Activated CD8-positive, alpha-beta memory T cell treated with anti-CD3 and anti-CD28 coated beads, Interleukin-2, amount 50 U/mL, for 1 hour (primary cell): ENCODE results near the gene PHLDB3.

ENCODE experiments used
- DNase-seq: peaks from one replicate; pipeline ENCODE4 v3.0.0-alpha.2; 2020; ENCODE audit errors: extremely low read depth

The PHLDB3 gene

DNA sequence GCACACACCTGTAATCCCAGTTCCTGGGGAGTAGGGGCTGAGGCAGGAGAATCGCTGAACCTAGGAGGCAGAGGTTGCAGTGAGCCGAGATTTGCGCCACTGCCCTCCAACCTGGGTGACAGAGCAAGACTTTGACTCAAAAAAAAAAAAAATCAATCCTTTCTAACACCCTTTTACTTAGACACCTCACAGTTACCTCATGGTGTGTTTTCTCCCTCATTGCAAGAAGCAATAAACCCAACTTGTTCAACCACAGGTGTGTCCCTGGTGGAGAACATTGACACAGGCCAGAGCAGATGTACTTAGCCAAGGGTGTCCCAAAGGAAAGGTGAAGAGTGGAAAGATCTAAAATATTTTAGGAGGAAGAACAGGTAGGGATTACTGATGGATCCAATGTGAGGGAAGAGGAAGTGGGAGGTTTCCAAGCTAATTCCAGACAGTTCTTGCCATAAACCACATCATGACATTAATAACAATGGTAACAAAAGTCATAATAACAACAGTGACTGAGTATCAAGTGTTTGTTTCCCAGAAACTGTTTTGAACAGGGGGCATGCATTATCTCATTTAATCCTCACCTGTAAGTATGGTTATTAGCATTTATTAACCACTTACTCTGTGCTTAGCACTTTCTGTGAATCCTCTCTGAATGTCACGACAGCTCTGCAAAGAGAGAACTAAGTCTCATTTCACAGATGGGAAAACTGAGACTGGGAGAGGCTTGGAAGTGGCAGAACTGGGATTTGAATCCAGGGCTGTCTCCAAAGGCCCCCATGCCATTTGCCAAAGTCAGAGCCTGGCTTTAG lies 36.0 kb downstream of the PHLDB3 start:
- DNase-seq = no peak

DNA sequence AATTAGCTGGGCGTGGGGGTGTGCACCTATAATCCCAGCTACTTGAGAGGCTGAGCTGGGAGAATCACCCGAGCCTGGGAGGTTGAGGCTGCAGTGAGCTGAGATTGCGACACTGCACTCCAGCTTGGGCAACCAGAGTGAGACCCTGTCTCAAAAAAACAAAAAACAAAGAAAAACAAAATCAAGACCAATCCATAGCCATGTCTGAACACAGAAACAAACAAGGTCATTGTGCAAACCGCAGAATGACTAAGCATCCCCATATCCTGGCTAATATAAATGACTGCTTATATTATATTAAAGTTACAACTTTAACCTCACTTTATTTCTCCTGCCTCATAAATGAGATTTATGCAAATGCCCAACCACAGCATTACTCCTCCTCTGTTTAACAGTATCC lies 36.8 kb downstream of the PHLDB3 start:
- no peak for DNase-seq

DNA sequence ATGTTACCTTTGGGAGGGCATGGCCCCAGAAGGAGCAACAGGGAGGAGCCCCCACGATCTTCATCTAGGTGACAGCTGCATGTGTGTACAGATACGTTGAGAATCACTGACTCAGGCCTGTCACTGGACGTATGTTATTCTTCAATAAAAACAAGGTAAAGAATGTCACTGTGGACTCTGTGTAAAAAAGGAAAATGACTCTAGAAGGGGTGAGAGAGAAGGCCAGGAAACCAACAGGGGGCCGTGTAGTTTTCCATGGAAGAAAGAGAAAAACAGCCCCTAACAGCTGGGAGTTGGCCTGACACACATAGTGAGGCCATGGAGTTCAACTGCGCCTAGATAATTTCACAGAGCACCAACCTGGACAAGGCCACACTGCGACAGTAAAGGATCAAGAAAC lies 37.3 kb downstream of the PHLDB3 start:
- no peak for DNase-seq

DNA sequence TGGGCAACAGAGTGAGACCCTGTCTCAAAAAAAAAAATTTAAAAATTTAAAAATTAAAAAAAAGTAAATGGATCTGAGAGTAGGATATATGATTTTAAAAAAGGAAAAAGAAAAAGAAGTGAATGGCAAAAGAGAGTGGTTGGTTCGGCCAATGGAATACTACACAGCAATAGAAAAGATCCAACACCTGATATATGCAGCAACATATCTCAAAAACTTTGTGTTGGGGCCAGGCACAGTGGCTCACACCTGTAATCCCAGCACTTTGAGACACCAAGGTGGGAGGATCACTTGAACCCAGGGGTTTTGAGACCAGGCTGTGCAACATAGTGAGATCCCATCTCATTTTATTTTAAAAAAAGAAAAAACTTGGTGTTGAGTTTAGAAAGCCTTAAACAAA lies 37.8 kb downstream of the PHLDB3 start:
- no peak for DNase-seq

DNA sequence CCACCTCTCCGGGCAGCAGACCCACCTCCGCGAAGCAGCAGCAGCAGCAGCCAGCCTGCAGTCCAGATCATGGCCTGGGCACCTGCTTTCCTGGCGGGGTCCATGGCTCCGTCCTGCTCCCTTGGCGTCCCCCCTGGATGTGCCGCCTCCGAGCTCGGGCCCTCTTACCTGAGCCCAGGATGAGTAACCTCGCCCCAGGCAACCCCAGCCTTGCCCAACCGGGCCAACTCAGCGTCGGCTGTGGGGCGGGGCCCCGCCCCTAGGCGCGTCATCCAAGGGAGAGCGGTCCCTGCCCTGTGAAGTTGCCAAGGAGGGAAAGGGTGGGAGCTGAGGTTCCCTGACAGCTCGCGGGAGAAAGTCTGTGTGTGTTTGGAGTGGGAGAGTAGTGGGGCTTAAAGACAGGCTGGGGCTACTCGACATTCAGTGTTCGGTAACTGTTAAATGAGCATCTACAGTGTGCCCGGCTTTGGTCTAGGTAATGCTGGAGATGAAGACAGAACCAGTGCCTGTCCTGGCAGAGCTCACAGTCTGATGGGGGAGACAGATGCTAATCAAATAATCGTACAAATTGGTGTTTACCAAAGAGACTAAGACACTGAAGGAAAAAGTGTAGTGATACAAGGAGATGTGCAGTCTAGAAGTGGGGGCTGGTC lies 39.0 kb downstream of the PHLDB3 start, which contains the start of gene LYPD3:
Gene LYPD3 (minus strand): TSS at position 141 of the 653 bp plus-strand sequence. CDS start 37 bp downstream, at position 104.
- no peak for DNase-seq

DNA sequence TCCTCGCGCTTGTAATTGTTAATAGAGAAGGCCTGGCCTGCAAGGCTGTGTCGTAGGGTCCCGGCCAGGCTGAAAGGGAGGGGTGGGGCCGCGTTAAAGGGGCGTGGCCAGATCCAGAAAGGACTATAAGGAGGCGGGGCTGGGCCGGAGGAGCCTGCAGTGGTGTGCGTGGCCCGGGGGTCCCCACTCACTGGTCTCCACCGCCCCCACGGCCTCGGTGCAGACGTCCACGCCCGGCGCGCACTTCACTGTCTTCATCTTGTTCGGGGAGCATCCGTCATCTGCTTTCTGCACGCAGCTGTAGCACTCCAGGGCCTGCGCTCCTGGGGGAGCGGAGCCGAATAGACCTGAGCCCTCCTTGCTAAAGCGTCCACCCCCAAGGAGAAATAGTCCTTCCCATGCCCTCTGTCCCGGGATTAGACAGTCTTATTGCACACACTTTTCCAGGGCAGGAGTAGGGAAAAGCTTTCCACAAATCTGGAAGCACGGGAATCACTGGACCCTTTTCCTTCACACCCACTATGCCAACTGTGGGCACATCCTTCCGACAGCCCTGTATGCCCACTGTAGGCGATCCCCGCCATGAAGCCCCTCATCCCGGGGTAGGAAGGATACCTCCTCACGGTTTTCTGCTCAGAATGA lies 40.3 kb downstream of the PHLDB3 start:
- DNase-seq = no peak

DNA sequence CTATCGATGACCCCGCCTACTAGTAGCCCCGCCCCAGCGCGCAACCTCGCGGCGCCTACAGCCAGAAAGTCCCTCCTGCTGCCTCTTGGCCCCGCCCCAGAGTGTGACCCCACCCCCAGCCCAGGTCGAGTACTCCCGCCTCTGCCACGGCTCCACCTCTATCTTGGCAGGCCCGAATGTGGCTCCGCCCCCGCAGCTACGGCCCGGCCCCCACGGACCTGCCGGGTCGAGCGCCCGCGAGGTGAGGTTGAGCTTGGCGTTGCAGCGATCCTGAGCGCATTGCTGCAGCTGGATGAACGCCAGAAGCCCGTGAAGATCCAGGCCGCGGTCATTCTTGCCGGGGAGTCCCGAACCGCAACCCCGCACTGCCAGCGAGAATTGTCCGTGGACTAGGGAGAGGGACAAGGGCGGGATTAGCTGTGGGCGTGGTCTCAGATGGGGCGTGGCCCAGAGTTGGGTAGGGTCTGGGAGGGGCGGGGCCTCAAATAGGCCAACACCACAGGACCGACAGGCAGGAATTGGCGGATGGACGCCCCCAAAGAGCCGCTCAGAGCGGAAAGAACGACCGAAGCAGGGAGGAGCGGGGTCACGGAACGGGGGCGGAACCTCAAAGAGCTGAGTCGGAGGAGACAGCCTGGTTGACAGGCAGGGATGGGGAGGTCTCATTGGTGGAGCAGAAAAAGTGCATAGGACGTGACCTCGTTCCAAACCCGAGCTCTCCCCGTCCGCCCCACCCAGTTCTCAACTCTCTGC lies 41.0 kb downstream of the PHLDB3 start:
- DNase-seq = peak; percentile 99

DNA sequence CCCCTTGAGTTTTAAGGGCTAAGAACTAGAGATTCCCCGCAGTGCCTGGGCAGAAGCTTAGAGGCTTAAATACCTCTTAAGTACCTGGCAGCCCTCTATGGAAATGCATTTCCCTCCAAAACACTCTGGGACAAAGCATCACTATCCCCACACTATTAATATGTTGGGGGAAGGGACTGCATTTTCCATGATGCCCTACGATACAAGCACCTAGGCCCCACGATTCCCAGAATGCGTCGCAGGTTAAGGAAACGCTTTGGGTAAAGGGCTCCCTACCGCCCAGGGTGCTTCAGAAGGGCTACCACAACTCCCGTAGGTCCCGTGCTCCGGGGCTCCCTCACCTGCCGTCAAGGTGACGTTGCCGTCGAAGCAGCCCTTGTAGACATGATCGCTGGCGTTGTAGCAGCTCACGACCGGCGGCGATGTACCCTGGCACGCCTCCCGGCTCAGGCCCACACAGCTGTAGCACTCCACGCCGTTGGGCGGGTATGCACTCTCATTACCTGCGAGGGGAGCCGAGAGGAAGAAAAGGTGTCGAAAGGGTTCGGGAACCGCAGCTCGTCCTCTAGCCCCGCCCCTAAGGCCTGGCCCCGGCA lies 41.7 kb downstream of the PHLDB3 start:
- no peak for DNase-seq

DNA sequence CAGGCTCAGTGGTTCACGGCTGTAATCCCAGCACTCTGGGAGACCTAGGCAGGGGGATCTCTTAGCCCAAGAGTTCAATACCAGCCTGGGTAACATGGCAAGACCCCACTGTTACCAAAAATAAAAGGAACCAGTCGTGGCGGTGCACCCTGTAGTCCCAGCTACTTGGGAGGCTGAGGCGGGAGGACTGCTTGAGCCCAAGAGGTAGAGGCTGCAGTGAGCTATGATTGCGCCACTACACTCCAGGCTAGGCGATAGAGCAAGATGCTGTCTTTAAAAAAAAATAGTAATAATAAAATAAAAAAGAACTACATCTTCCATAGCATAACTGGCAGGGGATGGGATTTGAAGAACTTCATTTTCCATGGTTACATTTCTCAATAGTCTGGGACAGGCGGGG lies 42.2 kb downstream of the PHLDB3 start:
- DNase-seq = no peak

DNA sequence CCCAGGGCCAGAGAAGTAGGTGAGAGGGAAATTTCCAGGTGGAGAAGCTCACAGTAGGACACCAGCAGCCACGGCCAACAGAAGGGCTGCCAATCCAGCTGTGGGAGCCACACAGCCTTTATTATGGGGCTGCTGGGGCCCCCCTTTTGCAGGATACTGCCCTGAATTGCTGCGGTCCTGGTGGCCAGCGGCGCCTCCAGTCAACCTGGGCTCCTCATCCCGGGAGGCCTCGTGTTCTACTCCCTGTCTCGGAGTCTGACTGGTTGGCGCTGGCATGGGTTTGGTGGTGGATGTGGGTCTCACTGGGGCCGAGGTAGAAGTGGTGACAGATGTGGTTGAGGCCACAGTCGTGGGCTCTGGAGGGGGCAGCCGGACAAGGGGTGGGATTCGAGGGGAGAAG lies 43.2 kb downstream of the PHLDB3 start:
- no peak for DNase-seq

DNA sequence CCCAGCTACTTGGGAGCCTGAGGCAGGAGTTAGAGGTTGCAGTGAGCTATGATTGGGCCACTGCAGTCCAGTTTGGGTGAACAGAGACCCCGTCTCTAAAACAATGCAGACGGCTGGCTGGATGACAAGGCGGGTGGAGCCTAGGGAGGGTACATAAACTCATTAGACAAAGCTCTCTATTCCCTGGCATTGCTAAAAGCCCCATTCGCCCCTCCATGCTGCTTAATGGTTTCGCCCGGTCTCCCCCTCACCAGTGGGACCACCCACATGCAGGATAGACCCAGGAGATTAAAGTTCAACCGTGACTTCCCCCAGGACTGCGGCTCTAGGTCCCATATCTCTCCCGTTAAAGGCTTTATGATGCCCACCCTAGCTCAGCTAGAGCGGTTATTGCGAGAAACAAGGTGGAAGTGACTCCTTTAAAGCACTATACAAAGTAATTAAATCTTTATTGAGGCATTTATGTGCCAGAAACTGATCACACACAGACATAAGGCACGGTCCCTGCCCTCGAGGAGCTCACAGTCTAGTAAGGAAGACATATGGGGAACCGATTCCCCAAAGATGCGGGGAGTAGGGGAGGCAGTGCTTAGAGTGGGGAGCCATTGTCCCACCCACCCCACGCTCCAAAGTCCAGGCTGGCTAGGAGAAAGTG lies 44.1 kb downstream of the PHLDB3 start:
- DNase-seq = no peak

DNA sequence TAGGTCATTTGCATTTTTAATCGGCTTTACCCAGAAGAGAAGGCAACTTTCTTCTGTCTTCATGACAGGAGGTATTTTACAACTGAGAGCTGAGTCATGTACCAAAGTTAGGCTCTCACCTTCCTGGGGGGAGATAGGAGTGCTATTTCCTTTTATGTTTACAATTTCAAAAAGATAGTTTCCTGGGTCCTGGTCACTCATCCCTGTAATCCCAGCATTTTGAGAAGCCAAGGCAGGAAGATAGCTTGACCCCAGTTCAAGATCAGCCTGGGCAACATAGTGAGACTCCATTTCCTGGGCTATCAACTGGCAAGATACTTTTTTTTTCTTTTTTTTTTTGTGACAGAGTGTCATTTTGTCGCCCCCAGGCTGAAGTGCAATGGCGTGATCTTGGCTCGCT lies 46.7 kb downstream of the PHLDB3 start:
- DNase-seq = no peak

DNA sequence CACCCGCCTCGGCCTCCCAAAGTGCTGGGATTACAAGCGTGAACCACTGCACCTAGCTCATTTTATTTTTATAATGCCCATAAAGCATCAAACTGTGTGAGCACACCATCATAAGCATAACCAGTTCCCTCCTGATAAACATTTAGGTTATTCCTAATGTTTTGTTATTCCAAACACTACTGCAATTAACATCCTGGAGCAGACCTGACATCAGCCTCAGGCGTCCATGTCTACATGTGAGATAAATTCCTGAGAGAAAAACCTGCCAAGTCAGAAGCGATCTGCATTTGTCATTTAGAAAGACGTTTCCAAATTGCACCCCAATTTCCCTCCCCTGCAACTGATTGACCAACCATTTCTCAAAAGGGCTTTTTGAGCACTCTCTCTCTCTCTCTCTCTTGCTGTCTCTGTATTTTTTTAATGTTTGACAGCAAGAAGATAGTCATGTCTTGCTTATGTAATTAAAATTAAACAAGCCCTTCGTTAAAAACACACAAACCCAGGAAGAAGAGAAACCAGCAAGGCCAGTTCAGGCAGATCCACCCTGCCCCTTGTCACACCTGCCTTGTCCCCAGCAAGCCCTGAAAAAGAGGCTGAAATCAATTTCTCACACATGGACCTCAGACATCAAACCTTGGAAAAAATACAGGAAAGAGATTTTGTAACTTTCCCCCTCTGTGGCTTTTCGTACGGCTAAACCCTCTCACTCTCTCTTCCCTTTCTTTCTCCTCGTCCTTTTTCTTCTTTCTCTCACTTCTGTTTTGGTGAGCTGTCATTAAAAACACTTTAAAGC lies 49.0 kb downstream of the PHLDB3 start:
- no peak for DNase-seq

DNA sequence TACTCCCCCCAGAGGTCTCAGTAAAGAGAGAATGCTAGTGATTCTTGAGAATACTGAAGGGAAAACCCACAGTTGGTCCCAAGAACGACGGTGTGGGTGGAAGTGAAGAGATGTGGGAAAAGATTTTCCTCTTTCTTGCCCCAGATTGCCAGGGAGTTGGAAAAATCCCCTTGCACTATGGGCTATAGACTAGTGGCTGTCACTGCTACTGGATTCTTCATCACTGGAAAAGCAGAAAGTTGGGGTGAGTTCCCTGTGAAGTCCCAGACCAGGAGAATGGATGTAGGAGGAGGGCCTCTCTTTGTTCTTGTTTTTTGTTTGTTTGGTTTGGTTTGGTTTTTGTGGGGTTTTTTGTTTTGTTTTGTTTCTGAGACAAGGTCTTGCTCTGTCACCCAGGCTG lies 50.5 kb downstream of the PHLDB3 start:
- DNase-seq = no peak

DNA sequence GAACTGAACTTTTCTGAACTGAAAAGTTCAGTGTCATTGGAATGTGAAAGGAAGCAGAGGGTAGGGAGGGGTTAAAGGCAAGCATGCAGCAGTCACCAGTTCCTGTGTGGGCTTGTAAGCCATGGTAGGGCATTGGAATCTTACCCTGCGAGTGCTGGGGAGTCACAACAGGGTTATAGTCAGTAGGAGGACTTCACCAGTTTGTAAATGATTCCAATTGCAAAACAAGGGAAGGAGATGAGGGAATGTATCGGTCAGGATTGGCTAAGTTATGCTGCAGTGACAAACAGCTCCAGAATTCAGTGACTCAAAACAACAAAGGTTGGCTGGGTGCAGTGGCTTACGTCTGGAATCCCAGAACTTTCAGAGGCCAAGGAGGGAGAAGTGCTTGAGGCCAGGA lies 52.0 kb downstream of the PHLDB3 start:
- DNase-seq = no peak

DNA sequence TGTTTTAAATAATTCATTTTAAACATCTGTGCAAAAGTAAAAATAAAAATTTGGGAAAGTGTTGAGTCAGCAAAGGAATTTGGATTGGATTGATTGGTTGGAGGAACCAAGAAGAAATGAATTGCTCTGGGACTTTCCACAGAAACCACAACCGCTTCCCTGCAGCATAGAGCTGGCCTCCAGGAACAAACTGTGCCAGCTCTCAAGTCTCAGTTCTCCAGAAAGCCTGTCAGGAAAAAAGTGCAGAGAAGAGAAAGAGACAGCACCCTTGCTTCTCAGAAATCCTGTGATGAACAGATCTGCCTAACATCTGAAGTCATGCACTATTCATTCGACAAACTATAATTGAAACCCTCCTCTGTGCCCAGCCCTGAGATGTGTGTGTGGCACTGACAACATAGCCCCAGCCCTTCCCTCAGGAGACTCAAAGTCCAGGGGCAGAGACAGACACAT lies 54.0 kb downstream of the PHLDB3 start:
- no peak for DNase-seq

DNA sequence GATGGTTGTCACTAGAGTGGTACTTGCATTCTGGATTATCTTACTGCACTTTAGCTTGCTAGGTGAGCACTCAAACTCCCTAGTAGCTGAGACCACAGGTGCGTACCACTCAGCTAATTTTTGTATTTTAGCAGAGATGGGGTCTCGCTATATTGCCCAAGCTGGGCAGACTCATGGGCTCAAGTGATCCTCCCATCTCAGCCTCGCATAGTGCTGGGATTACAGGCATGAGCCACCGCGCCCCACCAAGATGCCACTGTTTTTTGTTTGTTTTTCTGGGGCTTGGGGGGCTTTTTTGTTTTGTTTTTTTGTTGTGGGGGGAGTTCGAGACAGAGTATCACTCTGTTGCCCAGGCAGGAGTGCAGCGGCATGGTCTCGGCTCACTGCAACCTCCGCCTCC lies 56.9 kb downstream of the PHLDB3 start:
- DNase-seq = no peak

DNA sequence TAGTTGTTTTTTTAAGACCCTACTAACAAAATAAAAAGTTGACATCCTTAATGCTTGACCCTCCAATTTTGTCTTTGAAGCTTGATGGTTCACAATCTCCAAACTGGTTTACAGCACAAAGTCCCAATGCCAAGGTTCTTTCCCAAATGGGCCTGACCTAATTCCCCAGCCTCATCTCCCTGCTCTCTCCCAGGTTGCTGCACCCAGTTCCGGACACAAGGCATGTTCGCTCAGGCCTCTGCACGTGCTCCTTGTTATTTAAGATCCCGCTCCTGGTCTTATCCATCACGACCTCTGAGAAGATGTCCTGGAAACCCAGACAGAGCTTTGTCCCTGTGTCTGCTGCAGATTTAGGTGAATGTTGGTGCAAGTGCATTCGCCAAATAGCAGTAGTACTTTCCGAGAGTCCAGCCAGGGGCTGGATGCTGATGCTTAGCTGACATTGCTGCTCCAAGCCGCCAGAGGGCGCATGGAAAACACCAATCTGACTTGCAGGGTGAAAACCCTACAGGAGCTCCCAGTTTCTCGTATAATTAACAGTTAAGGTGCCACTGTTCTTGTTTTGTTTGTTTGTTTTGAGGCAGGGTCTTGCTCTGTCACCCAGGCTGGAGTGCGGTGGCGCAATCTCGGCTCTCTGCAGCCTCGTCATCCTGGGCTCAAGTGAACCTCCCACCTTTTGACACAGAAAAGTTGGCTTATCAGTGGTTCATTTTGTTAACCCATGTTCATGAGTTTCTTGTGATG lies 57.6 kb downstream of the PHLDB3 start:
- peak; percentile 69 for DNase-seq

DNA sequence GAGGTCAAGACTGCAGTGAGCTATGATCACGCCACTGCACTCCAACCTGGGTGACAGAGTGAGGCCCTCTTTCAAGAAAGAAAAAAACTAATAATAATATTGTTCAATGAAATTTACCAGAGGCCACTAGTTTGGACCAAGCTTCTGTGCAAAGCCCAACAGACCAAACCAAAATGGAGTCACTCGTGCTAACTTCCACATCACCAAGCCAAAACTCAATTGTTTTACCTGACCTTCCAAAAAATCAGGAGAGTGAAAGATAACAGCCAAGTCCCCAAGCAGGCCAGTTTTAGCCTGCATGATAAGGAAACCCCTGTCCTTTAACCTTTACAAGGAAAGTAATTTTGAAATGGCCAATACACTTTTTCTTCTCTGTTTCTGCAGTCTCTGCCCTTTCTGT lies 59.1 kb downstream of the PHLDB3 start:
- DNase-seq = no peak
